ENCODE results near the gene THBS3.
"Not testable (repeated sequence)": the region's sequence is repeated elsewhere in the genome, so short reads cannot be mapped to it uniquely, and the experiment has no call there.

DNA sequence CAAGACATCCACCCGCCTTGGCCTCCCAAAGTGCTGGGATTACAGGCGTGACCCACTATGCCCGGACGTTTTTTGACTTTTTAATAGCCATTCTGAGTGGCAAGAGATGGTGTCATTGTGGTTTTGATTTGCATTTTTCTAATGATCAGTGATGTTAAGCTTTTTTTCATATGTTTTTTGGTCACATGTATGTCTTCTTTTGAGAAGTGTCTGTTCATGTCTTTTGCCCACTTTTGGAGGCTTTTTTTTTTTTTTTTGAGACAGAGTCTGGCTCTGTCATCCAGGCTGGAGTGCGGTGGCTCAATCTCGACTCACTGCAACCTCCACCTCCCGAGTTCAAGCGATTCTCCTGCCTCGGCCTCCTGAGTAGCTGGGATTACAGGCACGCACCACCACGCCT, 43.1 kb downstream of the THBS3 start:
- TF ChIP-seq, protein P1, sequence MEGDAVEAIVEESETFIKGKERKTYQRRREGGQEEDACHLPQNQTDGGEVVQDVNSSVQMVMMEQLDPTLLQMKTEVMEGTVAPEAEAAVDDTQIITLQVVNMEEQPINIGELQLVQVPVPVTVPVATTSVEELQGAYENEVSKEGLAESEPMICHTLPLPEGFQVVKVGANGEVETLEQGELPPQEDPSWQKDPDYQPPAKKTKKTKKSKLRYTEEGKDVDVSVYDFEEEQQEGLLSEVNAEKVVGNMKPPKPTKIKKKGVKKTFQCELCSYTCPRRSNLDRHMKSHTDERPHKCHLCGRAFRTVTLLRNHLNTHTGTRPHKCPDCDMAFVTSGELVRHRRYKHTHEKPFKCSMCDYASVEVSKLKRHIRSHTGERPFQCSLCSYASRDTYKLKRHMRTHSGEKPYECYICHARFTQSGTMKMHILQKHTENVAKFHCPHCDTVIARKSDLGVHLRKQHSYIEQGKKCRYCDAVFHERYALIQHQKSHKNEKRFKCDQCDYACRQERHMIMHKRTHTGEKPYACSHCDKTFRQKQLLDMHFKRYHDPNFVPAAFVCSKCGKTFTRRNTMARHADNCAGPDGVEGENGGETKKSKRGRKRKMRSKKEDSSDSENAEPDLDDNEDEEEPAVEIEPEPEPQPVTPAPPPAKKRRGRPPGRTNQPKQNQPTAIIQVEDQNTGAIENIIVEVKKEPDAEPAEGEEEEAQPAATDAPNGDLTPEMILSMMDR (IDR thresholded peaks at IDR 0.05; ENCODE audit: low read depth, low read length) = not testable (repeated sequence)
- not testable (repeated sequence) for TF ChIP-seq EZH2phosphoT487 (IDR thresholded peaks at IDR 0.05; ENCODE audit: low read depth)

Measured in OCI-LY3 (cell line).